ENCODE measurements around the gene NUDT4. TPM values are rescaled to one million over a fixed set of nuclear protein-coding genes. Genes with fewer than 3 reads are reported as not detected.

The NUDT4 gene
- total and polyA plus RNA-seq, 9 of the 15 experiments (the other 6 are each of a cell fraction or from before 2014, with no cell fraction given) = 38.1 to 164 (median 99.2) TPM

DNA sequence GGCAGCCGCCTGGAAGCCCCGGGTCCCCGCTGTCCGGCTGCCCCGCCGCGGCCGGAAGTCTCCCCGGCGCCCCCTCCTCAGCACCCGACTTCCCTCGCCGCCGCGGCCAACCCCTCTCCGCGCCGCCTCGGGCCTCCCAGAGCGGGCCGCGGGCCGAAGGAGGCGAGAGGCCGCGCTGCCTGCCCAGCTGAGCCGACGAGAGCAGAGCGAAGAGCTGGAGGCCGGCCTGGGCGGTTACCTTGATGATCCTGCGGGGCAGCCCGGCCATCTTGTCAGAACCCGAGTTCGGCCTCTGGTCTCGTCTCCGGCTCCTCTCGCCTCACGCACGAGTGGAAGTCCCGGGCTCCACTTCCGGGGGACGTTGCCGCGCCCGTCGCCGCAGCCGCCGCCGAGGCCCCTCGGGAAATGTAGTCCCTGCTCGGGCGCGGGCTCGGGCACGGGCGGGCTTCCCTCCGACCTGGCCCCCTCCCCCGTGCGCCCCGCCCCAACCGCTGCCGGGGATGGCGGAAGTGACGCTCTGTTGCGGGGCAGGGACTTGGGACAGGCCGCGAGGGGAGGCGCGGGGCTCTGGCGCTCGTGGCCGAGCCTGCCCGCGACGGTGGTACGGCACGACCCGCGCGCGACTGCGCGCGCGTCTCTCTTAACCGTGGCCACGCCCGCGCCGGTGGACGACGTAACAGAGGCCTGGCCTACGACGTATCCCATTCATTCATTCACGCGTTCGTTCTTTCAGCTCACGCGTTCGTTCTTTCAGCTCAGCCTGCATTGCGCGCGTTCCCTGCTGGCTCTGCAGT lies 64.1 kb downstream of the NUDT4 start, which contains the start of gene UBE2N (continued):
- TF ChIP-seq JUND (IDR thresholded peaks at IDR 0.05; ENCODE audit: borderline replicate concordance, low read depth, low read length) (no peak), JUND (tag; IDR thresholded peaks at IDR 0.05; ENCODE audit: borderline replicate concordance, low read depth, low read length) (peak; percentile 13; the same call in 1 of the 3 replicates), GABPA (tag; conservative IDR thresholded peaks at IDR 0.05; ENCODE audit: low read depth) (peak; percentile 97), CREM (IDR thresholded peaks at IDR 0.05; ENCODE audit: low read depth) (peak; percentile 94), TGIF2 (CRISPR knock-in tag; IDR thresholded peaks at IDR 0.05) (peak; percentile 88; the same call in 1 of the 2 replicates), SMARCC2 (IDR thresholded peaks at IDR 0.05; ENCODE audit: low read depth) (no peak), ZNF41 (CRISPR knock-in tag; conservative IDR thresholded peaks at IDR 0.05) (no peak), ZNF143 (CRISPR knock-in tag; IDR thresholded peaks at IDR 0.05) (peak; percentile 87)
- TF ChIP-seq, protein P1, sequence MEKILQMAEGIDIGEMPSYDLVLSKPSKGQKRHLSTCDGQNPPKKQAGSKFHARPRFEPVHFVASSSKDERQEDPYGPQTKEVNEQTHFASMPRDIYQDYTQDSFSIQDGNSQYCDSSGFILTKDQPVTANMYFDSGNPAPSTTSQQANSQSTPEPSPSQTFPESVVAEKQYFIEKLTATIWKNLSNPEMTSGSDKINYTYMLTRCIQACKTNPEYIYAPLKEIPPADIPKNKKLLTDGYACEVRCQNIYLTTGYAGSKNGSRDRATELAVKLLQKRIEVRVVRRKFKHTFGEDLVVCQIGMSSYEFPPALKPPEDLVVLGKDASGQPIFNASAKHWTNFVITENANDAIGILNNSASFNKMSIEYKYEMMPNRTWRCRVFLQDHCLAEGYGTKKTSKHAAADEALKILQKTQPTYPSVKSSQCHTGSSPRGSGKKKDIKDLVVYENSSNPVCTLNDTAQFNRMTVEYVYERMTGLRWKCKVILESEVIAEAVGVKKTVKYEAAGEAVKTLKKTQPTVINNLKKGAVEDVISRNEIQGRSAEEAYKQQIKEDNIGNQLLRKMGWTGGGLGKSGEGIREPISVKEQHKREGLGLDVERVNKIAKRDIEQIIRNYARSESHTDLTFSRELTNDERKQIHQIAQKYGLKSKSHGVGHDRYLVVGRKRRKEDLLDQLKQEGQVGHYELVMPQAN (IDR thresholded peaks at IDR 0.05; ENCODE audit: borderline replicate concordance) = peak; percentile 62; the same call in 1 of the 2 replicates
- TF ChIP-seq, protein P2, sequence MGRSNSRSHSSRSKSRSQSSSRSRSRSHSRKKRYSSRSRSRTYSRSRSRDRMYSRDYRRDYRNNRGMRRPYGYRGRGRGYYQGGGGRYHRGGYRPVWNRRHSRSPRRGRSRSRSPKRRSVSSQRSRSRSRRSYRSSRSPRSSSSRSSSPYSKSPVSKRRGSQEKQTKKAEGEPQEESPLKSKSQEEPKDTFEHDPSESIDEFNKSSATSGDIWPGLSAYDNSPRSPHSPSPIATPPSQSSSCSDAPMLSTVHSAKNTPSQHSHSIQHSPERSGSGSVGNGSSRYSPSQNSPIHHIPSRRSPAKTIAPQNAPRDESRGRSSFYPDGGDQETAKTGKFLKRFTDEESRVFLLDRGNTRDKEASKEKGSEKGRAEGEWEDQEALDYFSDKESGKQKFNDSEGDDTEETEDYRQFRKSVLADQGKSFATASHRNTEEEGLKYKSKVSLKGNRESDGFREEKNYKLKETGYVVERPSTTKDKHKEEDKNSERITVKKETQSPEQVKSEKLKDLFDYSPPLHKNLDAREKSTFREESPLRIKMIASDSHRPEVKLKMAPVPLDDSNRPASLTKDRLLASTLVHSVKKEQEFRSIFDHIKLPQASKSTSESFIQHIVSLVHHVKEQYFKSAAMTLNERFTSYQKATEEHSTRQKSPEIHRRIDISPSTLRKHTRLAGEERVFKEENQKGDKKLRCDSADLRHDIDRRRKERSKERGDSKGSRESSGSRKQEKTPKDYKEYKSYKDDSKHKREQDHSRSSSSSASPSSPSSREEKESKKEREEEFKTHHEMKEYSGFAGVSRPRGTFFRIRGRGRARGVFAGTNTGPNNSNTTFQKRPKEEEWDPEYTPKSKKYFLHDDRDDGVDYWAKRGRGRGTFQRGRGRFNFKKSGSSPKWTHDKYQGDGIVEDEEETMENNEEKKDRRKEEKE (IDR thresholded peaks at IDR 0.05; ENCODE audit: borderline replicate concordance in 1 of 2, control insufficient read depth in 1 of 2, low read depth in 2 of 2, low read length in 1 of 2) = 0 out of 4 replicates have a peak, but pooled peaks of 1 of the 2 experiments have one; percentile 77
- TF ChIP-seq, protein P3, sequence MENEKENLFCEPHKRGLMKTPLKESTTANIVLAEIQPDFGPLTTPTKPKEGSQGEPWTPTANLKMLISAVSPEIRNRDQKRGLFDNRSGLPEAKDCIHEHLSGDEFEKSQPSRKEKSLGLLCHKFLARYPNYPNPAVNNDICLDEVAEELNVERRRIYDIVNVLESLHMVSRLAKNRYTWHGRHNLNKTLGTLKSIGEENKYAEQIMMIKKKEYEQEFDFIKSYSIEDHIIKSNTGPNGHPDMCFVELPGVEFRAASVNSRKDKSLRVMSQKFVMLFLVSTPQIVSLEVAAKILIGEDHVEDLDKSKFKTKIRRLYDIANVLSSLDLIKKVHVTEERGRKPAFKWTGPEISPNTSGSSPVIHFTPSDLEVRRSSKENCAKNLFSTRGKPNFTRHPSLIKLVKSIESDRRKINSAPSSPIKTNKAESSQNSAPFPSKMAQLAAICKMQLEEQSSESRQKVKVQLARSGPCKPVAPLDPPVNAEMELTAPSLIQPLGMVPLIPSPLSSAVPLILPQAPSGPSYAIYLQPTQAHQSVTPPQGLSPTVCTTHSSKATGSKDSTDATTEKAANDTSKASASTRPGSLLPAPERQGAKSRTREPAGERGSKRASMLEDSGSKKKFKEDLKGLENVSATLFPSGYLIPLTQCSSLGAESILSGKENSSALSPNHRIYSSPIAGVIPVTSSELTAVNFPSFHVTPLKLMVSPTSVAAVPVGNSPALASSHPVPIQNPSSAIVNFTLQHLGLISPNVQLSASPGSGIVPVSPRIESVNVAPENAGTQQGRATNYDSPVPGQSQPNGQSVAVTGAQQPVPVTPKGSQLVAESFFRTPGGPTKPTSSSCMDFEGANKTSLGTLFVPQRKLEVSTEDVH (IDR thresholded peaks at IDR 0.05; ENCODE audit: low read depth, partially characterized antibody) = peak; percentile 65
- TF ChIP-seq, protein P4, sequence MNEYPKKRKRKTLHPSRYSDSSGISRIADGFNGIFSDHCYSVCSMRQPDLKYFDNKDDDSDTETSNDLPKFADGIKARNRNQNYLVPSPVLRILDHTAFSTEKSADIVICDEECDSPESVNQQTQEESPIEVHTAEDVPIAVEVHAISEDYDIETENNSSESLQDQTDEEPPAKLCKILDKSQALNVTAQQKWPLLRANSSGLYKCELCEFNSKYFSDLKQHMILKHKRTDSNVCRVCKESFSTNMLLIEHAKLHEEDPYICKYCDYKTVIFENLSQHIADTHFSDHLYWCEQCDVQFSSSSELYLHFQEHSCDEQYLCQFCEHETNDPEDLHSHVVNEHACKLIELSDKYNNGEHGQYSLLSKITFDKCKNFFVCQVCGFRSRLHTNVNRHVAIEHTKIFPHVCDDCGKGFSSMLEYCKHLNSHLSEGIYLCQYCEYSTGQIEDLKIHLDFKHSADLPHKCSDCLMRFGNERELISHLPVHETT (CRISPR knock-in tag; conservative IDR thresholded peaks at IDR 0.05 in 1 of 2, IDR thresholded peaks at IDR 0.05 in 1 of 2) = peak in 1 of 2 experiments; percentile 94; a peak in 2 of 4 replicates
